ENCODE results near the gene TC2N. TPM values are rescaled to one million over a fixed set of nuclear protein-coding genes. Genes with fewer than 3 reads are reported as not detected.
"Not testable (repeated sequence)": the region's sequence is repeated elsewhere in the genome, so short reads cannot be mapped to it uniquely, and the experiment has no call there.

Gene TC2N
- total and polyA plus RNA-seq, 2 experiments from 2014 or later = 22.0 to 77.2 TPM

DNA sequence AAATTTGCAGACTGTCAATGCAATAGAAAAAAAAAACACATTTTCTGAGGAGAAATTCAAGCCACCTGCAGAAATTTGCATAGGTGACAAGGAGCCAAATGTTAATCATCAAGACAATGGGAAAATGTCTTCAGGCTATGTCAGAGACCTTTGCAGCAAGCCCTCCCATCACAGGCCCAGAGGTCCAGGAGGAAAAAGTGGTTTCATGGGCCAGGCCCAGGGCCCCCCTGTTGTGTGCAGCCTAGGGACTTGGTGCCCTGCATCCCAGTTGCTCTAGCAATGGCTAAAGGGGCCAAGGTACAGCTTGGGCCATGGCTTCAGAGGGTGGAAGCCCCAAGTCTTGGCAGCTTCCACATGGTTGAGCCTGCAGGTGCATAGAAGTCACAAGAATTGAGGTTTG, 60.6 kb downstream of the TC2N start:
- TF ChIP-seq, protein P1, sequence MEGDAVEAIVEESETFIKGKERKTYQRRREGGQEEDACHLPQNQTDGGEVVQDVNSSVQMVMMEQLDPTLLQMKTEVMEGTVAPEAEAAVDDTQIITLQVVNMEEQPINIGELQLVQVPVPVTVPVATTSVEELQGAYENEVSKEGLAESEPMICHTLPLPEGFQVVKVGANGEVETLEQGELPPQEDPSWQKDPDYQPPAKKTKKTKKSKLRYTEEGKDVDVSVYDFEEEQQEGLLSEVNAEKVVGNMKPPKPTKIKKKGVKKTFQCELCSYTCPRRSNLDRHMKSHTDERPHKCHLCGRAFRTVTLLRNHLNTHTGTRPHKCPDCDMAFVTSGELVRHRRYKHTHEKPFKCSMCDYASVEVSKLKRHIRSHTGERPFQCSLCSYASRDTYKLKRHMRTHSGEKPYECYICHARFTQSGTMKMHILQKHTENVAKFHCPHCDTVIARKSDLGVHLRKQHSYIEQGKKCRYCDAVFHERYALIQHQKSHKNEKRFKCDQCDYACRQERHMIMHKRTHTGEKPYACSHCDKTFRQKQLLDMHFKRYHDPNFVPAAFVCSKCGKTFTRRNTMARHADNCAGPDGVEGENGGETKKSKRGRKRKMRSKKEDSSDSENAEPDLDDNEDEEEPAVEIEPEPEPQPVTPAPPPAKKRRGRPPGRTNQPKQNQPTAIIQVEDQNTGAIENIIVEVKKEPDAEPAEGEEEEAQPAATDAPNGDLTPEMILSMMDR (IDR thresholded peaks at IDR 0.05; ENCODE audit: poor library complexity) = no peak
- TF ChIP-seq EZH2 (IDR thresholded peaks at IDR 0.05; ENCODE audit: borderline replicate concordance) = no peak
- TF ChIP-seq EZH2phosphoT487 (IDR thresholded peaks at IDR 0.05; ENCODE audit: low read depth, severe bottlenecking, unreplicated experiment) = no peak
- Histone ChIP-seq H3K9me3 (ENCODE audit: low read depth) (peaks cover 20% of the 10 kb centered on the region), H3K4me1 (ENCODE audit: insufficient read depth) (no peaks in the 10 kb centered on the region), H3K9me2 (replicated peaks; ENCODE audit: insufficient read depth) (no peaks in the 10 kb centered on the region), H3K27ac (no peak overlapping the region), H3K4me3 (no peak overlapping the region), H3K27me3 (no peaks in the 10 kb centered on the region), H2AFZ (no peak overlapping the region), H3K4me2 (no peak overlapping the region), H3K36me3 (replicated peaks; ENCODE audit: insufficient read depth, low read depth) (peaks cover 4% of the 10 kb centered on the region), H3K79me2 (no peaks in the 10 kb centered on the region), H4K20me1 (ENCODE audit: insufficient read depth, poor library complexity, severe bottlenecking) (no peaks in the 10 kb centered on the region)
- no peak for DNase-seq (ENCODE audit: low spot score)

DNA sequence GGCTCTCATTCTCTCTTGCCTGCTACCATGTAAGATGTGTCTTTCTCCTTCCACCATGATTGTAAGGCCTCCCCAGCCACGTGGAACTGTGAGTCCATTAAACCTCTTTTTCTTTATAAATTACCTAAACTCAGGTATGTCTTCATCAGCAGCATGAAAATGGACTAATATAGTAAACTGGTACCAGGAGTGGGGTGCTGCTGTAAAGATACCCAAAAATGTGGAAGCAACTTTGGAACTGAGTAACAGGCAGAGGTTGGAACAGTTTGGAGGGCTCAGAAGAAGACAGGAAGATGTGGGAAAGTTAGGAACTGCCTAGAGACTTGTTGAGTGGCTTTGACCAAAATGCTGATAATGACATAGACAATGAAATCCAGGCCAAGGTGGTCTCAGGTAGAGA, 61.2 kb downstream of the TC2N start:
- not testable (repeated sequence) for H3K4me3 ChIP-seq; H3K9me2 ChIP-seq (replicated peaks; ENCODE audit: insufficient read depth); H3K4me2 ChIP-seq; H2AFZ ChIP-seq; DNase-seq (ENCODE audit: low spot score); H3K36me3 ChIP-seq (replicated peaks; ENCODE audit: insufficient read depth, low read depth); H3K27me3 ChIP-seq; H3K27ac ChIP-seq; H3K79me2 ChIP-seq; H4K20me1 ChIP-seq (ENCODE audit: insufficient read depth, poor library complexity, severe bottlenecking); H3K4me1 ChIP-seq (ENCODE audit: insufficient read depth)
- 83% methylated on average over 1 of the region's 1 CpG for WGBS (ENCODE audit: low lambda C conversion rate, missing lambda C conversion rate)
- peaks cover 20% of the 10 kb centered on the region for H3K9me3 ChIP-seq (ENCODE audit: low read depth)

DNA sequence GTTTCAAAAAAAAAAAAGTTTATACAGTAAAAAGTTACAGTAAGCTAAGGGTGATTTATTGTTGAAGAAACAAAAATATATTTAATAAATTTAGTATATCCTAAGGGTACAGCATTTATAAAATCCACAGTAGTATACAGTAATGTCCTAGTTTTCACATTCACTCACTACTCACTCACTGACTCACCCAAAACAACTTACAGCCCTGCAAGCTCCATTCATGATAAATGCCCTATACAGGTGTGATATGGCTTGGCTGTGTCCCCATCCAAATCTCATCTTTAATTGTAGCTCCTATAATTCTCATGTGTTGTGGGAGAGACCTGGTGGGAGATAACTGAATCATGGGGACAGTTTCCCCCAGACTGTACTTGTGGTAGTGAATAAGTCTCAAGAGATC, 61.7 kb downstream of the TC2N start:
- Histone ChIP-seq H3K4me2 (no peak overlapping the region), H3K9me3 (ENCODE audit: low read depth) (peaks cover 17% of the 10 kb centered on the region), H3K27me3 (no peaks in the 10 kb centered on the region), H3K36me3 (replicated peaks; ENCODE audit: insufficient read depth, low read depth) (no peaks in the 10 kb centered on the region), H3K79me2 (no peaks in the 10 kb centered on the region), H3K27ac (no peak overlapping the region), H3K4me1 (ENCODE audit: insufficient read depth) (no peaks in the 10 kb centered on the region), H3K9me2 (replicated peaks; ENCODE audit: insufficient read depth) (no peaks in the 10 kb centered on the region), H2AFZ (no peak overlapping the region), H4K20me1 (ENCODE audit: insufficient read depth, poor library complexity, severe bottlenecking) (no peaks in the 10 kb centered on the region), H3K4me3 (no peak overlapping the region)
- no peak for DNase-seq (ENCODE audit: low spot score)
- no peak for TF ChIP-seq EZH2phosphoT487 (IDR thresholded peaks at IDR 0.05; ENCODE audit: low read depth, severe bottlenecking, unreplicated experiment)
- TF ChIP-seq EZH2 (IDR thresholded peaks at IDR 0.05; ENCODE audit: borderline replicate concordance) = no peak
- TF ChIP-seq, protein P1 (IDR thresholded peaks at IDR 0.05; ENCODE audit: poor library complexity) = no peak

DNA sequence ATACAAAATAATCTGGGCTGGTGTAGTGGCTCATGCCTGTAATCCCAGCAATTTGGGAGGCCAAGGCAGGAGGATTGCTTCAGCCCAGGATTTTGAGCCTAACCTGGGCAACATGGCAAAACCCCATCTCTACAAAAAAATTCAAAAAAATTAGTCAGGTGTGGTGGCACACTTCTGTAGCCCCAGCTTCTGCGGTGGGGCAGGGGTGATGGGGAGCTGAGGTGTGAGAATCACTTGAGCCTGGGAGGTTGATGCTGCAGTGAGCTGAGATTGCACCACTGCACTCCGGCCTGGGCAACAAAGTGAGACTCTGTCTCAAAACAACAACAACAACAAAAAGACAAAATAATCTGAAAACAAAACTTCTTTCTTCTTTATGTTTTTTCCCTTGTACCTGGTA, 66.0 kb downstream of the TC2N start:
- Histone ChIP-seq H2AFZ (no peak overlapping the region), H3K4me2 (no peak overlapping the region), H3K9me3 (ENCODE audit: low read depth) (peaks cover 6% of the 10 kb centered on the region), H4K20me1 (ENCODE audit: insufficient read depth, poor library complexity, severe bottlenecking) (no peaks in the 10 kb centered on the region), H3K27ac (no peak overlapping the region), H3K9me2 (replicated peaks; ENCODE audit: insufficient read depth) (no peaks in the 10 kb centered on the region), H3K4me1 (ENCODE audit: insufficient read depth) (no peaks in the 10 kb centered on the region), H3K27me3 (no peaks in the 10 kb centered on the region), H3K79me2 (no peaks in the 10 kb centered on the region), H3K36me3 (replicated peaks; ENCODE audit: insufficient read depth, low read depth) (no peaks in the 10 kb centered on the region), H3K4me3 (no peak overlapping the region)
- TF ChIP-seq, protein P1 (IDR thresholded peaks at IDR 0.05; ENCODE audit: poor library complexity) = no peak
- TF ChIP-seq EZH2phosphoT487 (IDR thresholded peaks at IDR 0.05; ENCODE audit: low read depth, severe bottlenecking, unreplicated experiment) (no peak), EZH2 (IDR thresholded peaks at IDR 0.05; ENCODE audit: borderline replicate concordance) (no peak)
- 94% methylated on average over 2 of the region's 2 CpGs for WGBS (ENCODE audit: low lambda C conversion rate, missing lambda C conversion rate)
- no peak for DNase-seq (ENCODE audit: low spot score)
